ENCODE data around the gene PIK3R3.
A peak's percentile ranks its signal among the peaks of the same experiment; 100 is the strongest.

Gene PIK3R3

DNA sequence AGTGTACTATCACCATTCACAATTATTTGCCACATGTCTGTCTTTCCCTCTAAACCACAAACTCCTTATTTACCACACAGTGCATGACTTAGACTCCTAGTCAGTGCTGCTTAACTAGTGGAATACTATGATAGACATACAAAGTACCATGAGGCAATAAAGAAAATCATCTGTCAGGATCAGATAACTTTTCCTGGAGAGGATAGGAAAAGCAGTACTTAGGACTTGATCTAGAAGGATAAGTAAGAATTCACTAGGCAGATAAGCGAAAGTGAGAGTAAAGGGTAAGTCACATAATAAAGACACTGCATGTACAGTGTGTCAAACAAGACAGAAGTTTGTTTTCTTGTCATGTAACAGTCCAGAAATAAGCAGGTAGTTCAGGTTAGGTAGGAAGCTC, 21.3 kb upstream of the PIK3R3 start:
- no peak for DNase-seq

DNA sequence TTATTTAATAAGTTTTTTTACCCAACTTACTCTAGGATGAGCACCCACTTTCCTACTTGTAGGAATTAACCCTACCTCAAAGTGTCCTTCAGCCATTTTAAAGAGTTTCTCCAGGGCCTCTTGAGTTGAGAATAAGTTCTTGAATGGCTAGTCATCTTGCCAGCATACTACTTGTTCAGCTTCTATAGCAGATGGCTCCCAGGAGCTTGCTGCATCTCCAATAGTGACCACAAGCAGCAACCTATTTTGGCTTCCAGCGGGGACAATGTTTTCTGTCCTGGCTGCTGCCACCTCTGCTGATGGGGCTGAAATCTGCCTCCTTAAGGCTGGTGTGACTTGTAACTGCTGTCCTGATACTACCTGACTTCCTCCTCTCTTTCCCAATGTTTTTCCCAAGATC, 20.8 kb upstream of the PIK3R3 start:
- no peak for DNase-seq

DNA sequence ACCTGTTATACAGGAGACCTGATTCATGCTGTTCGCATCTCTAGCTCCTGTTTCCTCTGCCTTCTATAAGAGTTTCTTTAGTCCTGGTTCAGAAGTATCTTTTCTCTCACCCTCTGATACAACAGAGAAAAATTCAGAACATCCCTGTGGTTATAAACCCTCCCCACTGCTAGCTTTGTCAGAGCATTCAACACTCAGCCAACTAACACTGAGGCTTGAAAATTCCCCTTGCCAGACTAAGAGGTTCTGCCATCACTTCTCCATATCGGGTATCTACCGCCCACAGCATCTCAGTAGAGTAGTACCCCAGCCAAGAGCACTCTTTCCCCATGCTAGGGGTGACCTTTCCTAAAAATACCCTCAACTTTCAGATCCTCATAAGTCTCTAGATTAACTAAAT, 19.6 kb upstream of the PIK3R3 start:
- DNase-seq: no peak

- DNase-seq: no peak
Observed at GRCh38 chr1:46150085-46150484, 17.7 kb upstream of the PIK3R3 start.

DNA sequence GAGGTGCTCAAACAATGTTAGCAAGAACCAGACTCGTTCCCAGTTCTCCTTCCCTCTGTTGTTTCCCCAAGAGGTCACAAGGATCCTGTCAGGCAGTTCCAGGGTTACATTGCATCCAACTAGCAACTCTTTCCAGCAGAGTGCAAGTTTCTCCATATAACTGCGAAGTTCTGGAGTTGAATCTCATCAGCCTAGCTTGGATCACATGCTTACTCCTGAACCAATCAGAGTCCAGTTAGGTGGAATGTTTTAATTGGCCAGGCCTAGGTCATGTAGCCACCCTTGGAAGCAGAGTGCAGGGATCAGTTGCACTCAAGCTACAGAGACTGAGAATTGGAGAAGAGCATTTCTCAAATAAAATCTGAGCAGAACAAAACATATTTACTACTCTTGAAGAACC, 15.9 kb upstream of the PIK3R3 start:
- DNase-seq: no peak

DNA sequence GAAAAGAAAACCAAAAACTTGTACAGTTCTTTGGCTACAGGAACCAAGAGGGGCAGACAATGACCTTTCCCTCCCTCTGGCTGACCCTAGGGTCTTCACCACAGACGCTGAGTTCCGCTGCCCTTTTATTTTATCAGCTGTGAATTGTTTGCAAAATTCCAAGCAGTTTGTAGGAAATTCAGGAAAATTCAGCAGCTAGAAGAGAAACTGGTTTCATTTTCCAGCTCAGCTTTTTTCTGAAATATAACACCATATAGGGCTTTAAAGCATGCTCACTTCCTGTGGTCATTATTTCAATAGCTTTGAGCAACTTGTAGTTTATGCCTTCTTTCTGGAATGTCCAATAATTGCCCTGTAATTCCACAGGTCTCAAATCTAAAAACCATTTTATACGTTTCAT, 5.5 kb upstream of the PIK3R3 start:
- DNase-seq: no peak

DNA sequence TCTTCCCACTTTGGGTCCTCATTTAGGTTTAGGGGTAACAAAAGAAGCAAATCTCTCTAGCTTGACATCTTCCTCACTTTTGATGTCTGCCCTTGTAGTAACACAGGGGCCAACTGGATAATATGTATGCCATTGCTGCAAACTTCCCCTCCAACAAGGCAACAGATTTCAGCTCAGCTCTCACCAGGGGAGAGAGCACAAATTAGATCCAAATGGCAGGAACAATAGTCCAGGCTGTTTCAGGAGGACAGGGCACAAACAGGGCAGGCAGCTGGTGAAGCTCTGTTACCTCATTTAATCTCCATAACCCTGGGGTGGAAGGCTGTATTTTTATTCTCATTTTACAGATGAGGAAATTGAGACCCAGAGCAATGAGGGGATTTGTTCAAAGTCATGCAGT, 4.3 kb upstream of the PIK3R3 start:
- DNase-seq: no peak

DNA sequence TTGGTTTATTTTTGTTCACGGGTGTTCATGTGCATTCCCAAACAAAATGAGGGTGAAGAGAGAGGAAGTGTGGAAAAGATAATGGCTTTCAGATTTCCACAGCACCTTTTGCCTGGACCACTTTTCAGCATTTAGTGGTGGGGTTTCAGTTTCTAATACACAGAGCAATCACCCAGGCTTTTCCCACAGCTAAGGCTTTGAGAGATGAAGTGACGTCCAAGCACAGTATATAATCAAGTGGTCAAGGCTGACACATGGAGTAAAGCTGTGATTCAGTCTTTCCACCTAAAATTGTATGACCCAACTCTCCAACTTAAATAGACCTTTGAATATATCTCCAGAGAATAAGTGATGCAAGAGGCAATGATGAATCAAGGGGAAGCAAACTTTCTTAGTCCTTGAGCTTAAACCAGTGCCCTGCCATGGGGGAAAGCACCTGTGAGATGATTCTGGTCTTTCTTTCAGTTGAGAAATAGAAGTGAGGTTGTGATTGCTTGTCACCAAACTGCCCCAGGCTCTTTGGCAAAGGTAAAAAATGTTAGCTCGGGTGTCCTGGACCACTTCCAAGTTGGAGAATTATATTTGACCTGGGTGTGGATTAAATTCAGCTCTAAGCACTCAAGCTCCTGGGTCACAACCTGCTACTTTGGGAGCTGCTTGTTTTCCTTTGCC, 2.4 kb upstream of the PIK3R3 start:
- DNase-seq: peak; percentile 44

GRCh38 chr1:46133781-46134350, 1.4 kb upstream of the PIK3R3 start:
- DNase-seq: no peak

GRCh38 chr1:46133181-46133658, 791 bp upstream of the PIK3R3 start:
- DNase-seq: peak; percentile 90

DNA sequence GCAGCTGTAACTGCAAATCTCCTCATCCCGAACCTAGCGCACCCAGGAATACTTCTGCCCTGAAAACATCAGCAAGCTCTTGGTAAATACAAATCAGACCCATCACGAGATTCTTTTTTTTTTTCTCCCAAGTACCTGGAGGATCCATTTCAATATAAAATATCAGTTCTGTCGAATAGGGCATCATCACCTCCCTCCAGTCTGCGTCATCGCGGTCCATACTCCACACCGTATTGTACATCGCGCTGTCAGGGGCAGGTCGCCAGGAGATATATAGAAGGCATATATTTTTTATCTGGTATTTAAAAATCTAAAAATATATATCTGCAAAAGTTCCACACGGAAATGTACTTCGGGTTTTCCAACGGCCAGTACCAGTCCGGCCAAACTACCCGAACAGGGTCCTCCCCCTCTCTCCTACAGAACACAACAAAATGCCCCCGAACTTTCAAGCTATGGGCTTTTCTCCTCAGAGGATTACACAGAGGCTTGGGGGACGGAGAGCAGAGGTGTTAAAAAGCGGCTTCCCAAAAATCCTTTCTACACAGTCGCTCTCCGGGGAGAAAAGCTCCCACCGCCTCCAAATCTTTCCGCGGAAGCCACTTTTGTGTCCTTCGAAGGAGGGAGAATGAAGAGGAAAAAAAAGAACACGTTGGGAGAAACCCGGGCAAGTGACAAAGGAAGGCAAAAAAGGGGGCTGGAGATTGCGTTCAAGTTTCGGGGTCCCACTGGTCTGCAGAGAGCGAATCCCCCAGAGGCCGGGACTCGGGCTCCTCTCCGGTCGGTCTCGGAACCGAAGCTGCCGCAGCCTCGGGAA, 509 bp downstream of the PIK3R3 start:
- DNase-seq: no peak

DNA sequence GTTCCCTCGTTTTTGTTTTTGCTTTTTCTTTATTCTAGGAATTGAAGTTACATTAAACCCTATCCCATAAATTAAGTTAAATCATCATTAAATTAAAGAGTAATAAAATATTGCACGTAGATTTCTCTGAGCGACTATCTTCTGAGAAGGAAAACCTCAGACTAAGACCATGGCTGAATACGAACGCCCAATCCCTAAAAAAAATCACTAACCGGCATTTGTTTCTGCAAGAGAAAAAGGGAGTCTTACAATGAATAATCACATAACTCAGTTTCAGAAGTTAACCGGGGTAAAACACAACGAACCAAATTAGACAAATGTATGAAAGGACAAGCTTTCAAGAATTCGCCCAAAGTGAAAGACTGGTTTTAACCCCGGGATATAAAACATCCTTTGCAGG, 1.3 kb downstream of the PIK3R3 start:
- no peak for DNase-seq

- DNase-seq: no peak
Observed at GRCh38 chr1:46130606-46131005, 1.8 kb downstream of the PIK3R3 start.

DNA sequence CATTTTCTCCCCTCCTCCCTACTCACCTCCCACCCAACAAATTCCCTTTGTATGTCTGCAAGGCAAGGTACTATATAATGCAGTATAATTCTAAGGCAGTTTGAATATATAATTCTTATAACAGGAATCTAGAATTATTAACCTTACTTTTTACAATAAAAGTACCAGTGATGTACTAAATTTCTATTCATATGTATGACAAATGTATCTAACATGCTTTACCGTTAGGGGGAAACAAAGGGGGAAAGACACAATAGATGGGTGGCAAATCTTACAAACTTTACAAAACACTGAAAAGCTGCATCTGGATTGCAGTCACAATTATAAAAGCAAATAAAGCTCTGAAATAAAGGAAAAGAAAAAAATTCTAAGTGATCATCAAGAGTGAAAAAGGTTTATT, 2.3 kb downstream of the PIK3R3 start:
- no peak for DNase-seq

DNA sequence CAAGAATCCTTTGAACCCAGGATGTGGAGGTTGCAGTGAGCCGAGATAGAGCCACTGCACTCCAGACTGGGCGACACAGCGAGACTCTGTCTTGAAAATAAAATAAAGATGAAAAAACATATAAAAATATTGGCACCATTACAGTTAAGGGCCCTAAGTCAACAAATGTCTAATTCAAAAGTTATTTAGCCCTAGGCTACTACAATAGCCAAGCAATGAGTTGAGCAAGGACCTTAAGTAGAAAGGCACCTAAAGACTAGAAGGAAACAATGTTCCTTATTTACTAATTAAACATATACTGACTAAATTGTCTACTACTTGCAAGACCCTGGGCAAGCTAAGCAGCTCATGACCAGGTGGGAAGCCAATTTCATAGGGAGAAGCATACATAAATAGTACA, 4.1 kb downstream of the PIK3R3 start:
- no peak for DNase-seq

GRCh38 chr1:46118856-46119255, 13.6 kb downstream of the PIK3R3 start:
- DNase-seq: no peak

DNA sequence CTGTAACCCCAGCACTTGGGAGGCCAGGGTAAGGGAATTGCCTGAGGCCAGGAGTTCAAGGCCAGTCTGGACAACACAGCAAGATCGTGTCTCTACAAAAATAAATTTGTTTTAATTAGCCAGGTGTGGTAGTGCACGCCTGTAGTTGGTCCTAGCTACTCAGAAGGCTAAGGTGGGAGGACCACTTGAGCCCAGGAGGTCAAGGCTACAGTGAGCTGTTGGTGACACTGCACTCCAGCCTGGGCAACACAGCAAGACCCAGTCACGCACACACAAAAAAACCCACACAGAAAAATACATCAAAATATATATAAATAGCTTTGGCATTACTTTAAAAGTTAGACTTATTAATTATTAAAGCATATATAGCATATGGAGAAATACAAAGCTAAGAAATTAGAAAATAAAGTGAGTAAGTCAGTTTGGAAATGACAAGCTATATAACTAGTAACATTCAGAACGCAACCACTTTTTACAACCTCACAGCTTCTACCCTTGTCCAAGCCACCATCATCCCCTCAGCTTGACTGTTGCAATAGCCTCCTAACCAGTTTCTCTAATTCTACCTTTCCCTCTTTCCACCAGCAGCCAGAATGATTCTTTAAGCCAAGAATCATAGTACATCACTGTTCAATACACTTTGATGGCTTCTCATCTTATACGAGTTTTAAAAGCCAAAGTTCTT, 14.5 kb downstream of the PIK3R3 start:
- DNase-seq: no peak

DNA sequence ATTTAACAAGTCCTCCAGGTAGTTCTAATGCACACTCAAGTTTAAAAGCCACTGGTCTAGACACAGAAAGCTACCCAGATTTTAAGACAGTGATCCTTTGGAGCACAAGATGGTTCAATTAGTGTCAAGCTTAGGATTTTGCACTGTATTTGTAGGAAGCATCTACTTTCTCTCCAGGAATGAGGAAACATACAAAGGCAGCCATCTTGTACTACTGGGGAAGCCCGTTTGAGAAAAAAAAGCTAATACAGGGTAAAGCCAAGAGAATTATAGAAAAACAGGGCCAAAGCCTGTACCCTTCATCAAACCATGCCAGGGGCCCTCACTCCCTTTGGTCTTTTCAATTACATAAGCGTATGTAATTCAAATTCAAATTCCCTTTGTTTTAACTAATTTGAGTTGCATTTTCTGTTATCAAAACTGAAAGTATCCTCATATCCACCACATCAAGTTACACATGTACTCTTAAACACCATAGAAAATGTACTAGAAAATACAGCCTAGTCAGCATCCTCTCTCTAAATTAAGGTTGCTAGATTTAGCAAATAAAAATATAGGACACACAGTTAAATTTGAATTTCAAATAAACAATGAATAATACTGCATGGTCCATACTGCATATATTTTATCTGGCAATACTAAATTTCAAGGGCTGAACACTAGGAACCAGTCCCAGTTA, 17.4 kb downstream of the PIK3R3 start:
- DNase-seq: no peak

GRCh38 chr1:46113948-46114347, 18.5 kb downstream of the PIK3R3 start:
- no peak for DNase-seq

DNA sequence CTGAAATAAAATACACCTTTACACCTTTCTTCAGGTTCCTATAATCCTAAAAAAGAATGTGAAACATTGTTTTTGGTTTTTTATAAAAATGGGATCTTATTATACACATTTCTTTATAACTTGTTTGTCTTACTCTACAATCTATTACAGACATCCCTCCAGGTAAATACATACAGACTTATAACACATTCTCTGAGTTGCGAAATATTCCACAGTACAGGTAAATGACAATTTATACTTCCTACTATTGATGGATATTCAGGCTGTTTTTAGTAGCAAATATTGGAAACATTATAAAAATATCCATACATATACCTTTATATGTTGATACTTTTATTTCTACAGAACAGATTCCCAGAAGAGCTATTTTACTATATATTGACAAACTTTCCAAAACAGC, 20.3 kb downstream of the PIK3R3 start:
- no peak for DNase-seq

GRCh38 chr1:46110521-46110920, 21.9 kb downstream of the PIK3R3 start:
- no peak for DNase-seq

- DNase-seq: no peak
Observed at GRCh38 chr1:46102769-46103476, 29.5 kb downstream of the PIK3R3 start.

All from NCI-H1436 (cell line).